H1 (cell line): Measurements from ENCODE around the gene PAX7. TPM values are rescaled to one million over a fixed set of nuclear protein-coding genes. Genes with fewer than 3 reads are reported as not detected.

Experiments used
- GTF2F1 ChIP-seq: IDR thresholded peaks from 2 replicates; pipeline ENCODE4 v1.6.1; 2012; ENCODE audit warnings: low read depth, low read length, improper control_type of control experiment, borderline replicate concordance
- HDAC6 ChIP-seq: IDR thresholded peaks from one replicate; pipeline ENCODE4 v1.7.1; 2012; ENCODE audit warnings: low read depth, mild to moderate bottlenecking, inconsistent platforms, low read length, moderate library complexity
- TAF7 ChIP-seq: optimal IDR thresholded peaks from 2 replicates; pipeline ENCODE3; 2011; ENCODE audit warnings: low read depth, mild to moderate bottlenecking, inconsistent platforms, low read length, moderate library complexity, borderline replicate concordance
- polyA plus RNA-seq, 7 experiments: library from polyadenylated mRNA; depleted of rRNA in 3 of 7; stranded (reverse) in 5 of 7; unstranded in 2 of 7; fragments of >200 nt in 5 of 7; fragments of 200-250 nt in 2 of 7; gene quantifications; 1 replicate in 5 of 7; 2 replicates in 1 of 7; 4 replicates in 1 of 7; pipeline versions ENCODE4 v1.2.1 to v1.2.3, GENCODE V29; 2011 to 2013; ENCODE audit warnings: missing spikeins in 2 of 7, mixed read lengths in 2 of 7
- total RNA-seq: library from RNA; stranded (reverse); fragmentation: NEBNext Ultra II Directional; extraction: Animal tissue kit (Norgen Biotek cat#: 25700); gene quantifications from 2 replicates; pipeline ENCODE4 v1.2.1, GENCODE V29; 2021
- TF ChIP-seq, protein P1 (sequence below): fragments of 300-600 bp; sonication (generic); IDR thresholded peaks from 2 replicates; pipeline ENCODE4 v1.7.1; 2012; ENCODE audit warnings: low read length, moderate library complexity, mild to moderate bottlenecking, inconsistent platforms; ENCODE audit not compliant: insufficient replicate concordance
- TF ChIP-seq, protein P2 (sequence below): IDR thresholded peaks from 2 replicates; pipeline ENCODE4 v1.6.1; 2011; ENCODE audit warnings: low read depth, mild to moderate bottlenecking, low read length; ENCODE audit not compliant: insufficient read depth

Gene PAX7
- total and polyA plus RNA-seq, 2 of the 8 experiments (the other 6 are each of a cell fraction or from before 2014, with no cell fraction given) = not detected

DNA sequence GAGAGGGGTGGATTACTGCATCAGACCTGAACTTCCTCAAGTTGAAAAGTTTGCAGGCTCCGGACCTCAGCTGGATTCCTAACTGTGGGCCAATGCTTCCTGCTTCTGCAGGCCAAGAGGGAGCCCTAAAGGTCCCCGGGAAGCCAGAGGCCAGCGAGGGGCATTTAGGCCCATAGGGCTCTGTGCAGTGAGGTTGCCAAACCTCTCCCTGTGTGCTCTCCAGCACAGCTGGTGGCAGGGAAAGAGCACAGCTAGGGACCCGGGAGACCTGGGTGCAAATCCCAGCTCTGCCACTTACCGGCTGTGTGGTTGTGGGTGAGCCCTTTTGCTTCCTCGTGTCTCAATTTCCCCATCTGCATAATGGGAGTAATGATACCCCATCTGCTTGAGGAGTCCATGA lies 100.5 kb downstream of the PAX7 start (continued):
- TF ChIP-seq, protein P1, sequence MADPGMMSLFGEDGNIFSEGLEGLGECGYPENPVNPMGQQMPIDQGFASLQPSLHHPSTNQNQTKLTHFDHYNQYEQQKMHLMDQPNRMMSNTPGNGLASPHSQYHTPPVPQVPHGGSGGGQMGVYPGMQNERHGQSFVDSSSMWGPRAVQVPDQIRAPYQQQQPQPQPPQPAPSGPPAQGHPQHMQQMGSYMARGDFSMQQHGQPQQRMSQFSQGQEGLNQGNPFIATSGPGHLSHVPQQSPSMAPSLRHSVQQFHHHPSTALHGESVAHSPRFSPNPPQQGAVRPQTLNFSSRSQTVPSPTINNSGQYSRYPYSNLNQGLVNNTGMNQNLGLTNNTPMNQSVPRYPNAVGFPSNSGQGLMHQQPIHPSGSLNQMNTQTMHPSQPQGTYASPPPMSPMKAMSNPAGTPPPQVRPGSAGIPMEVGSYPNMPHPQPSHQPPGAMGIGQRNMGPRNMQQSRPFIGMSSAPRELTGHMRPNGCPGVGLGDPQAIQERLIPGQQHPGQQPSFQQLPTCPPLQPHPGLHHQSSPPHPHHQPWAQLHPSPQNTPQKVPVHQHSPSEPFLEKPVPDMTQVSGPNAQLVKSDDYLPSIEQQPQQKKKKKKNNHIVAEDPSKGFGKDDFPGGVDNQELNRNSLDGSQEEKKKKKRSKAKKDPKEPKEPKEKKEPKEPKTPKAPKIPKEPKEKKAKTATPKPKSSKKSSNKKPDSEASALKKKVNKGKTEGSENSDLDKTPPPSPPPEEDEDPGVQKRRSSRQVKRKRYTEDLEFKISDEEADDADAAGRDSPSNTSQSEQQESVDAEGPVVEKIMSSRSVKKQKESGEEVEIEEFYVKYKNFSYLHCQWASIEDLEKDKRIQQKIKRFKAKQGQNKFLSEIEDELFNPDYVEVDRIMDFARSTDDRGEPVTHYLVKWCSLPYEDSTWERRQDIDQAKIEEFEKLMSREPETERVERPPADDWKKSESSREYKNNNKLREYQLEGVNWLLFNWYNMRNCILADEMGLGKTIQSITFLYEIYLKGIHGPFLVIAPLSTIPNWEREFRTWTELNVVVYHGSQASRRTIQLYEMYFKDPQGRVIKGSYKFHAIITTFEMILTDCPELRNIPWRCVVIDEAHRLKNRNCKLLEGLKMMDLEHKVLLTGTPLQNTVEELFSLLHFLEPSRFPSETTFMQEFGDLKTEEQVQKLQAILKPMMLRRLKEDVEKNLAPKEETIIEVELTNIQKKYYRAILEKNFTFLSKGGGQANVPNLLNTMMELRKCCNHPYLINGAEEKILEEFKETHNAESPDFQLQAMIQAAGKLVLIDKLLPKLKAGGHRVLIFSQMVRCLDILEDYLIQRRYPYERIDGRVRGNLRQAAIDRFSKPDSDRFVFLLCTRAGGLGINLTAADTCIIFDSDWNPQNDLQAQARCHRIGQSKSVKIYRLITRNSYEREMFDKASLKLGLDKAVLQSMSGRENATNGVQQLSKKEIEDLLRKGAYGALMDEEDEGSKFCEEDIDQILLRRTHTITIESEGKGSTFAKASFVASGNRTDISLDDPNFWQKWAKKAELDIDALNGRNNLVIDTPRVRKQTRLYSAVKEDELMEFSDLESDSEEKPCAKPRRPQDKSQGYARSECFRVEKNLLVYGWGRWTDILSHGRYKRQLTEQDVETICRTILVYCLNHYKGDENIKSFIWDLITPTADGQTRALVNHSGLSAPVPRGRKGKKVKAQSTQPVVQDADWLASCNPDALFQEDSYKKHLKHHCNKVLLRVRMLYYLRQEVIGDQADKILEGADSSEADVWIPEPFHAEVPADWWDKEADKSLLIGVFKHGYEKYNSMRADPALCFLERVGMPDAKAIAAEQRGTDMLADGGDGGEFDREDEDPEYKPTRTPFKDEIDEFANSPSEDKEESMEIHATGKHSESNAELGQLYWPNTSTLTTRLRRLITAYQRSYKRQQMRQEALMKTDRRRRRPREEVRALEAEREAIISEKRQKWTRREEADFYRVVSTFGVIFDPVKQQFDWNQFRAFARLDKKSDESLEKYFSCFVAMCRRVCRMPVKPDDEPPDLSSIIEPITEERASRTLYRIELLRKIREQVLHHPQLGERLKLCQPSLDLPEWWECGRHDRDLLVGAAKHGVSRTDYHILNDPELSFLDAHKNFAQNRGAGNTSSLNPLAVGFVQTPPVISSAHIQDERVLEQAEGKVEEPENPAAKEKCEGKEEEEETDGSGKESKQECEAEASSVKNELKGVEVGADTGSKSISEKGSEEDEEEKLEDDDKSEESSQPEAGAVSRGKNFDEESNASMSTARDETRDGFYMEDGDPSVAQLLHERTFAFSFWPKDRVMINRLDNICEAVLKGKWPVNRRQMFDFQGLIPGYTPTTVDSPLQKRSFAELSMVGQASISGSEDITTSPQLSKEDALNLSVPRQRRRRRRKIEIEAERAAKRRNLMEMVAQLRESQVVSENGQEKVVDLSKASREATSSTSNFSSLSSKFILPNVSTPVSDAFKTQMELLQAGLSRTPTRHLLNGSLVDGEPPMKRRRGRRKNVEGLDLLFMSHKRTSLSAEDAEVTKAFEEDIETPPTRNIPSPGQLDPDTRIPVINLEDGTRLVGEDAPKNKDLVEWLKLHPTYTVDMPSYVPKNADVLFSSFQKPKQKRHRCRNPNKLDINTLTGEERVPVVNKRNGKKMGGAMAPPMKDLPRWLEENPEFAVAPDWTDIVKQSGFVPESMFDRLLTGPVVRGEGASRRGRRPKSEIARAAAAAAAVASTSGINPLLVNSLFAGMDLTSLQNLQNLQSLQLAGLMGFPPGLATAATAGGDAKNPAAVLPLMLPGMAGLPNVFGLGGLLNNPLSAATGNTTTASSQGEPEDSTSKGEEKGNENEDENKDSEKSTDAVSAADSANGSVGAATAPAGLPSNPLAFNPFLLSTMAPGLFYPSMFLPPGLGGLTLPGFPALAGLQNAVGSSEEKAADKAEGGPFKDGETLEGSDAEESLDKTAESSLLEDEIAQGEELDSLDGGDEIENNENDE = no peak
- TF ChIP-seq, protein P2, sequence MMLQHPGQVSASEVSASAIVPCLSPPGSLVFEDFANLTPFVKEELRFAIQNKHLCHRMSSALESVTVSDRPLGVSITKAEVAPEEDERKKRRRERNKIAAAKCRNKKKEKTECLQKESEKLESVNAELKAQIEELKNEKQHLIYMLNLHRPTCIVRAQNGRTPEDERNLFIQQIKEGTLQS = no peak
- TF ChIP-seq TAF7 (no peak), GTF2F1 (no peak), HDAC6 (no peak)
